HG03139 (cell line): ENCODE measurements around the gene NCOA5.
"Not testable (repeated sequence)": the region's sequence is repeated elsewhere in the genome, so short reads cannot be mapped to it uniquely, and the experiment has no call there.

Source experiments
- ATAC-seq: cut with Tn5 transposase; IDR thresholded peaks from one replicate; pipeline ENCODE4 v1.9.1; 2021; ENCODE audit not compliant: unreplicated experiment

The NCOA5 gene

GRCh38 chr20:46093531-46093930 lies 3.8 kb upstream of the NCOA5 start:
- ATAC-seq = no peak

- not testable (repeated sequence) for ATAC-seq
Measured at GRCh38 chr20:46091622-46092535, 2.1 kb upstream of the NCOA5 start.

- peak; percentile 13 for ATAC-seq
Measured at GRCh38 chr20:46089167-46089416, 670 bp downstream of the NCOA5 start.

- no peak for ATAC-seq
Measured at GRCh38 chr20:46088409-46089166, 1.2 kb downstream of the NCOA5 start.

GRCh38 chr20:46087161-46087560 lies 2.6 kb downstream of the NCOA5 start:
- no peak for ATAC-seq

GRCh38 chr20:46085179-46085851 lies 4.4 kb downstream of the NCOA5 start:
- no peak for ATAC-seq

GRCh38 chr20:46084805-46085178 lies 5.0 kb downstream of the NCOA5 start:
- no peak for ATAC-seq

GRCh38 chr20:46083531-46084061 lies 6.2 kb downstream of the NCOA5 start:
- no peak for ATAC-seq

GRCh38 chr20:46083101-46083500 lies 6.7 kb downstream of the NCOA5 start:
- no peak for ATAC-seq

- ATAC-seq = no peak
Measured at GRCh38 chr20:46081074-46081473, 8.7 kb downstream of the NCOA5 start.

GRCh38 chr20:46078954-46079353 lies 10.8 kb downstream of the NCOA5 start:
- ATAC-seq = no peak

GRCh38 chr20:46077642-46078305 lies 12.0 kb downstream of the NCOA5 start:
- ATAC-seq = no peak

- no peak for ATAC-seq
Measured at GRCh38 chr20:46076806-46077205, 13.0 kb downstream of the NCOA5 start.

GRCh38 chr20:46074006-46074405 lies 15.8 kb downstream of the NCOA5 start:
- ATAC-seq = no peak

GRCh38 chr20:46073443-46073842 lies 16.3 kb downstream of the NCOA5 start:
- no peak for ATAC-seq

GRCh38 chr20:46073024-46073423 lies 16.7 kb downstream of the NCOA5 start:
- ATAC-seq = no peak

- no peak for ATAC-seq
Measured at GRCh38 chr20:46071573-46071972, 18.2 kb downstream of the NCOA5 start.

- no peak for ATAC-seq
Measured at GRCh38 chr20:46070215-46070900, 19.4 kb downstream of the NCOA5 start.

- ATAC-seq = no peak
Measured at GRCh38 chr20:46065691-46066090, 24.1 kb downstream of the NCOA5 start.

- no peak for ATAC-seq
Measured at GRCh38 chr20:46065006-46065405, 24.8 kb downstream of the NCOA5 start.
